HCT116 (cell line): ENCODE results near the gene CXorf38. TPM values are rescaled to one million over a fixed set of nuclear protein-coding genes. Genes with fewer than 3 reads are reported as not detected.

ENCODE experiments used
- ATAC-seq: fragments of 200-7000 bp; cut with Tn5 transposase; 2 replicates; pipeline ENCODE4 v1.9.1; 2020; ENCODE audit warnings: mild to moderate bottlenecking, moderate library complexity
- BruUV-seq: library from RNA; stranded (reverse); fragments of 400-500 nt; replicated peaks from 2 replicates; lab custom pipeline; 2021; lab: Mats Ljungman, UMichigan
- CTCF ChIA-PET: fragments of 300-600 bp; sonication (Branson Sonifier 250); formaldehyde crosslinking; loops from one replicate; lab custom pipeline; 2021; ENCODE audit warnings: antibody characterized with exemption; lab: Charles Lee
- POLR2A ChIA-PET: fragments of 300-600, 350-600 bp; sonication (Branson Sonifier 250); formaldehyde crosslinking; loops from one replicate; lab custom pipeline; 2021; ENCODE audit warnings: antibody characterized with exemption; lab: Charles Lee
- RAD21 ChIA-PET, 2 experiments: fragments of 300-600 bp; sonication (Branson Sonifier 250); formaldehyde crosslinking; loops; one replicate each; lab custom pipeline; 2023; ENCODE audit warnings: low total read pairs in 2 of 2; ENCODE audit not compliant: uncharacterized antibody in 2 of 2, unreplicated experiment in 2 of 2, low non-redundant PET in 1 of 2; lab: Charles Lee
- DNase-seq: peaks from one replicate; pipeline ENCODE4 v3.0.0-alpha.2; 2010; ENCODE audit warnings: low read depth, low spot score
- H2AFZ ChIP-seq: fragments of 200-600 bp; shearing (Covaris generic), sonication (generic); 2 replicates; pipeline ENCODE4 v1.6.1; 2017; ENCODE audit warnings: low read depth, mixed run types, mixed read lengths, antibody characterized with exemption, low read length; ENCODE audit not compliant: poor library complexity, severe bottlenecking
- H3K27ac ChIP-seq: 2 replicates; pipeline ENCODE4 v1.5.1; 2012; ENCODE audit warnings: low read depth, low read length
- H3K27me3 ChIP-seq: fragments of 200-600 bp; sonication (generic); 2 replicates; pipeline ENCODE4 v1.6.1; 2016; ENCODE audit warnings: mixed run types, low read length, mixed read lengths; ENCODE audit not compliant: insufficient read depth
- H3K36me3 ChIP-seq, 2 experiments: fragments of 200-500 bp in 1 of 2; fragments of 200-600 bp in 1 of 2; sonication (Bioruptor generic) in 1 of 2; sonication (generic) in 1 of 2; 2 replicates each; pipeline versions ENCODE4 v1.5.1 to v1.6.1; 2014 to 2016; ENCODE audit warnings: low read length in 2 of 2, inconsistent platforms in 1 of 2, mixed read lengths in 1 of 2, mixed run types in 1 of 2; ENCODE audit not compliant: insufficient read depth in 2 of 2, control insufficient read depth in 1 of 2
- H3K4me1 ChIP-seq, 2 experiments: fragments of 200-600 bp in 1 of 2; sonication (generic) in 1 of 2; 2 replicates each; pipeline versions ENCODE4 v1.5.1 to v1.6.1; 2012 to 2017; ENCODE audit warnings: low read length in 2 of 2, inconsistent platforms in 1 of 2, mild to moderate bottlenecking in 1 of 2, mixed read lengths in 1 of 2, mixed run types in 1 of 2, moderate library complexity in 1 of 2; ENCODE audit not compliant: insufficient read depth in 2 of 2, control insufficient read depth in 1 of 2
- H3K4me2 ChIP-seq: fragments of 200-600 bp; sonication (generic); 2 replicates; pipeline ENCODE4 v1.6.1; 2017; ENCODE audit warnings: mixed run types, low read length, mixed read lengths
- H3K4me3 ChIP-seq, 2 experiments: fragments of 200-600 bp in 1 of 2; sonication (generic) in 1 of 2; replicated peaks in 1 of 2; 2 replicates each; pipeline ENCODE4 v1.5.1; 2011 to 2016; ENCODE audit warnings: low read length in 2 of 2, control low read depth in 1 of 2, low read depth in 1 of 2, mild to moderate bottlenecking in 1 of 2, mixed read lengths in 1 of 2, mixed run types in 1 of 2
- H3K79me2 ChIP-seq: fragments of 200-600 bp; sonication (generic); 2 replicates; pipeline ENCODE4 v1.6.1; 2017; ENCODE audit warnings: mild to moderate bottlenecking, mixed run types, low read length, moderate library complexity, mixed read lengths; ENCODE audit not compliant: insufficient read depth
- H3K9ac ChIP-seq: fragments of 200-600 bp; sonication (generic); 2 replicates; pipeline ENCODE4 v1.6.1; 2016; ENCODE audit warnings: low read length, mixed read lengths
- H3K9me2 ChIP-seq: fragments of 200-600 bp; sonication (generic), shearing (Covaris generic); 2 replicates; pipeline ENCODE4 v1.6.1; 2017; ENCODE audit warnings: mixed run types, mild to moderate bottlenecking, moderate library complexity; ENCODE audit not compliant: insufficient read depth
- H3K9me3 ChIP-seq, 2 experiments: fragments of 200-500 bp in 1 of 2; fragments of 200-600 bp in 1 of 2; sonication (Bioruptor generic) in 1 of 2; sonication (generic) in 1 of 2; 2 replicates each; pipeline ENCODE4 v1.6.1; 2014 to 2017; ENCODE audit warnings: low read length in 2 of 2, mixed read lengths in 2 of 2, inconsistent platforms in 1 of 2, low read depth in 1 of 2, mild to moderate bottlenecking in 1 of 2, mixed run types in 1 of 2, moderate library complexity in 1 of 2; ENCODE audit not compliant: control insufficient read depth in 1 of 2, insufficient read depth in 1 of 2
- H4K20me1 ChIP-seq: fragments of 200-600 bp; sonication (generic), shearing (Covaris generic); 2 replicates; pipeline ENCODE4 v1.6.1; 2017; ENCODE audit warnings: mixed run types, mild to moderate bottlenecking, moderate library complexity; ENCODE audit not compliant: insufficient read depth
- ATF3 ChIP-seq: IDR thresholded peaks from 2 replicates; pipeline ENCODE4 v1.6.1; 2012
- CBX3 ChIP-seq: IDR thresholded peaks from 2 replicates; pipeline ENCODE4 v1.6.1; 2012; ENCODE audit warnings: low read depth
- CEBPB ChIP-seq: IDR thresholded peaks from 2 replicates; pipeline ENCODE4 v1.6.1; 2012; ENCODE audit warnings: low read depth
- EGR1 ChIP-seq: IDR thresholded peaks from 2 replicates; pipeline ENCODE4 v1.6.1; 2012; ENCODE audit warnings: low read depth
- ELF1 ChIP-seq: IDR thresholded peaks from 2 replicates; pipeline ENCODE4 v1.6.1; 2012; ENCODE audit warnings: low read depth, borderline replicate concordance
- EZH2 ChIP-seq: fragments of 200-600 bp; sonication (generic); IDR thresholded peaks from 2 replicates; pipeline ENCODE4 v1.6.1; 2017; ENCODE audit warnings: antibody characterized with exemption, mixed run types
- FOSL1 ChIP-seq: IDR thresholded peaks from 2 replicates; pipeline ENCODE4 v1.6.1; 2012; ENCODE audit warnings: low read depth
- JUND ChIP-seq: IDR thresholded peaks from 2 replicates; pipeline ENCODE4 v1.6.1; 2012
- POLR2A ChIP-seq: IDR thresholded peaks from 2 replicates; pipeline ENCODE4 v1.7.0; 2011; ENCODE audit warnings: borderline replicate concordance; ENCODE audit not compliant: insufficient read depth, insufficient read length; ENCODE audit errors: extremely low read depth
- SIN3A ChIP-seq: IDR thresholded peaks from 2 replicates; pipeline ENCODE4 v1.6.1; 2012; ENCODE audit warnings: low read depth
- SRF ChIP-seq: IDR thresholded peaks from 2 replicates; pipeline ENCODE4 v1.6.1; 2012; ENCODE audit warnings: low read depth
- TCF7L2 ChIP-seq: IDR thresholded peaks from 2 replicates; pipeline ENCODE4 v1.7.0; 2011; ENCODE audit warnings: borderline replicate concordance, inconsistent platforms; ENCODE audit not compliant: insufficient read depth, insufficient read length; ENCODE audit errors: extremely low read depth
- ZBTB33 ChIP-seq: IDR thresholded peaks from 2 replicates; pipeline ENCODE4 v1.6.1; 2011; ENCODE audit warnings: mild to moderate bottlenecking, low read length, moderate library complexity; ENCODE audit not compliant: insufficient replicate concordance; ENCODE audit errors: extremely low read depth
- intact Hi-C: fragments of 100-400 bp; cut with micrococcal nuclease; formaldehyde crosslinking; loops from 2 replicates; pipeline ENCODE4 v1.10.0; 2022
- total RNA-seq: library from RNA; stranded (reverse); gene quantifications from one replicate; pipeline ENCODE4 v1.2.1, GENCODE V29; 2021; ENCODE audit not compliant: unreplicated experiment

The CXorf38 gene
- total RNA-seq, 1 experiment from 2014 or later, result 11.5 TPM

- no peaks in the 10 kb centered on the region for H3K27me3 ChIP-seq
- ATAC-seq (no peak), DNase-seq (no peak)
- ChIA-PET POLR2A (no interaction called here), CTCF (no interaction called here), RAD21 (no interaction called here)
- no peak overlapping the region for H2AFZ ChIP-seq
- no TSS peak for BruUV-seq
- no peaks in the 10 kb centered on the region for H3K4me1 ChIP-seq
- peaks cover 0 to 2% of the 10 kb centered on the region in 2 experiments; a peak in 1 of 4 replicates for H3K36me3 ChIP-seq
- no peak overlapping the region for H3K4me2 ChIP-seq
- no peaks in the 10 kb centered on the region for H3K9me2 ChIP-seq
- TF ChIP-seq POLR2A, result no peak
- TF ChIP-seq SRF, result no peak
- no peak for TF ChIP-seq CBX3
- TF ChIP-seq EZH2, result no peak
- no peak for TF ChIP-seq SIN3A
- TF ChIP-seq JUND, result no peak
- no peak for TF ChIP-seq CEBPB
- no peak for TF ChIP-seq FOSL1
- H3K27ac ChIP-seq, result no peak overlapping the region
- H3K79me2 ChIP-seq, result no peaks in the 10 kb centered on the region
- no peak overlapping the region for H3K4me3 ChIP-seq
- H3K9me3 ChIP-seq, result no peaks in the 10 kb centered on the region
- H3K9ac ChIP-seq, result no peak overlapping the region
- intact Hi-C loops, result no loop called here
- H4K20me1 ChIP-seq, result no peaks in the 10 kb centered on the region
Observed at GRCh38 chrX:40623665-40624064, 23.7 kb downstream of the CXorf38 start.

- DNase-seq (no peak), ATAC-seq (no peak)
- H3K9ac ChIP-seq, result no peak within 1 kb of the TSS
- TF ChIP-seq SRF, result no peak
- TF ChIP-seq ZBTB33, result no peak
- TF ChIP-seq EGR1, result no peak
- no peak for TF ChIP-seq CBX3
- TF ChIP-seq CEBPB, result no peak
- no peak for TF ChIP-seq JUND
- no peak for TF ChIP-seq TCF7L2
- TF ChIP-seq ELF1, result no peak
- TF ChIP-seq ATF3, result no peak
- no peak for TF ChIP-seq FOSL1
- no peaks in the 10 kb centered on the region for H3K79me2 ChIP-seq
- ChIA-PET RAD21 (no interaction called here), POLR2A (no interaction called here), CTCF (no interaction called here)
- no peaks in the 10 kb centered on the region for H3K9me3 ChIP-seq
- no peak within 1 kb of the TSS for H3K4me2 ChIP-seq
- intact Hi-C loops, result no loop called here
- H2AFZ ChIP-seq, result no peak within 1 kb of the TSS
- no peak within 1 kb of the TSS for H3K4me3 ChIP-seq
- H3K9me2 ChIP-seq, result no peaks in the 10 kb centered on the region
- H4K20me1 ChIP-seq, result no peaks in the 10 kb centered on the region
- no TSS peak for BruUV-seq
- H3K36me3 ChIP-seq, result no peaks in the 10 kb centered on the region; a peak in 1 of 4 replicates
- no peaks in the 10 kb centered on the region for H3K27me3 ChIP-seq
- no peak within 1 kb of the TSS for H3K27ac ChIP-seq
- H3K4me1 ChIP-seq, result no peaks in the 10 kb centered on the region
Observed at GRCh38 chrX:40623139-40623536, 24.2 kb downstream of the CXorf38 start, which contains the start of gene MPC1L. Gene MPC1L (plus strand): TSS chrX:40623428. CDS start chrX:40623566, 138 bp downstream.
